Stomach smooth muscle (tissue), 2 donors: Measurements from ENCODE around the gene PEX5L.
"Not testable (repeated sequence)": the region's sequence is repeated elsewhere in the genome, so short reads cannot be mapped to it uniquely, and the experiment has no call there.

Experiments used
- H3K27ac ChIP-seq: one replicate; pipeline ENCODE4 v1.7.0; 2013; ENCODE audit warnings: mild to moderate bottlenecking, low read length, inconsistent platforms
- H3K27me3 ChIP-seq, 2 donors: one replicate each; pipeline ENCODE4 v1.7.0; 2013; ENCODE audit warnings: low read length in 2 of 2; ENCODE audit not compliant: insufficient read depth in 2 of 2, control insufficient read depth in 1 of 2
- H3K36me3 ChIP-seq, 2 donors: one replicate each; pipeline ENCODE4 v1.7.0; 2013; ENCODE audit warnings: low read length in 2 of 2; ENCODE audit not compliant: control insufficient read depth in 2 of 2, insufficient read depth in 2 of 2
- H3K4me1 ChIP-seq: one replicate; pipeline ENCODE4 v1.7.0; 2013; ENCODE audit warnings: low read length; ENCODE audit not compliant: control insufficient read depth, insufficient read depth
- H3K4me3 ChIP-seq, 2 donors: one replicate each; pipeline ENCODE4 v1.7.0; 2013; ENCODE audit warnings: low read length in 2 of 2
- H3K9ac ChIP-seq, 2 donors: one replicate each; pipeline ENCODE4 v1.7.0; 2013; ENCODE audit warnings: low read length in 2 of 2, mild to moderate bottlenecking in 1 of 2
- H3K9me3 ChIP-seq, 2 donors: one replicate each; pipeline ENCODE4 v1.7.0; 2013; ENCODE audit warnings: low read length in 2 of 2; ENCODE audit not compliant: control insufficient read depth in 2 of 2
- donor health status: healthy.
- donor health status: Pancreatic carcinoma.

The PEX5L gene

DNA sequence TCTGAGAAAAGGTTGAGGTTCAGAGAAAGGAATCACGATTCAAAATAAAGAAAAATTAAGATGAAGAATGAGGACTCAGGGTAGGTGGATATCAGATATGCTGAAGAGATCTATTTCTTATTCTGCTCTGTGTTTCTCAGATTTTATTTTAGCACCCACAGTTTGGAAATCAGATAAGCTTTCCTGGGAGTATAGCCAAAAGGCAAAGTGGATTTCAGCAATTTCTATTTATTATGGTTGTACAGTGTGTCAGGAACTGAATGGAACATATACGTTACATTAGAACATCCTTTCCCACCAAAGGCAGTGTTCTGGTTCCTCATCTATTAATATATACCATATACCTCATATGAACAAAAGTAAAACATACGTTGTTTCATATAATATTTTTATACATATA lies 18.9 kb downstream of the PEX5L start:
- no peak overlapping the region for H3K9ac ChIP-seq
- H3K27ac ChIP-seq: no peak overlapping the region
- H3K36me3 ChIP-seq: no peaks in the 10 kb centered on the region
- no peaks in the 10 kb centered on the region for H3K27me3 ChIP-seq
- H3K4me3 ChIP-seq: no peak overlapping the region
- no peaks in the 10 kb centered on the region for H3K9me3 ChIP-seq
- no peaks in the 10 kb centered on the region for H3K4me1 ChIP-seq

DNA sequence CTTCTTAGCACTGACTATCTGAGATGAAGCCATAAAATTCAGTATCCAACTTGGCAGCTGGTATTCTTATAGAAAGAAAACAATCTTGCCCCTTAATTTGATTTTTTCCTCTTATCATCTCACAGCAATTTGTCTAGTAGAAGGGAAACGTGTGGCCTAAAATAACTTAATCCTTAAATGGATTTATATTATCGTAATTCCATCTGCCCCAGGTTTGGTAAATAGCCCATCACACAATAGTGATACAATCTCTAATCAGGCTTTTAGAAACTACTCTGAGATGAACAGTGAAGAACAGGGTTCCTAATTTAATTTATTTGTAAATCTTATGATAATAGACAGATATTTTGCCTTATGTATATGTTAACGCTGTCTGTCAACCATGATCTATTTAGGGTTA lies 24.8 kb downstream of the PEX5L start:
- H3K9me3 ChIP-seq: peaks cover 0 to 11% of the 10 kb centered on the region in 2 donors
- no peaks in the 10 kb centered on the region for H3K27me3 ChIP-seq
- no peak overlapping the region for H3K4me3 ChIP-seq
- H3K9ac ChIP-seq: no peak overlapping the region
- no peaks in the 10 kb centered on the region for H3K4me1 ChIP-seq
- no peaks in the 10 kb centered on the region for H3K36me3 ChIP-seq
- H3K27ac ChIP-seq: no peak overlapping the region

DNA sequence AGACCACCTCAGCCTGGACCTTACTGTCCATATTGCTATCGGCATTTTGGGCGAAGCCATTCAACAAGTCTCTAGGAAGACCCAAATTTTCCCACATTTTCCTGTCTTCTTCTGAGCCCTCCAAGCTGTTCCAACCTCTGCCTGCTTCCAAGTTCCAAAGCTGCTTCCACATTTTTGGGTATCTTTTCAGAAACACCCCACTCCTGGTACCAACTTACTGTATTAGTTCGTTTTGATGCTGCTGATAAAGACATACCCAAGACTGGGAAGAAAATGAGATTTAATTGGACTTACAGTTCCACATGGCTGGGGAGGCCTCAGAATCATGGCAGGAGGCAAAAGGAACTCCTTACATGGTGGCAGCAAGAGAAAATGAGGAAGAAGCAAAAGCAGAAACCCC lies 28.4 kb downstream of the PEX5L start:
- not testable (repeated sequence) for H3K9ac ChIP-seq, H3K4me3 ChIP-seq, H3K27me3 ChIP-seq, H3K27ac ChIP-seq, H3K4me1 ChIP-seq, H3K36me3 ChIP-seq
- H3K9me3 ChIP-seq: peaks cover 0 to 11% of the 10 kb centered on the region in 2 donors

DNA sequence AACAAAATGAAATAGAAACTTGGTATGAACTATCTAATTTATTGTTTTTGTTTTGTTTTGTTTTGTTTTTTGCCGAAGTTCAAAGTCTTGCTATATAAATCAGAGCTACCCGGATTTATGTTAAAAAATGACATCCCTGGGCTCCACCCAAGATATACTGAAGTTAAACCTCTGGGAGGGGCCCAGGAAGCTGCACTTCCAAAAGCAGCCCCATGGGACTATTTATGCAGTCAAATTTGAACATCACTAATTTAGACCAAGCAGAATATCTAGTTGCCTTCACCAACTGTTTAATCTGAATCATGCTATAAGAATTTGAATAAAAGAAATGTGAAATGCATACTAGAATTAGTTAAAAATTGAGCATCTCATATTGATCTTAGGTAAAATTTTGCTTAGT lies 32.2 kb downstream of the PEX5L start:
- H3K4me3 ChIP-seq: no peak overlapping the region
- no peak overlapping the region for H3K9ac ChIP-seq
- H3K27ac ChIP-seq: no peak overlapping the region
- H3K36me3 ChIP-seq: no peaks in the 10 kb centered on the region
- H3K4me1 ChIP-seq: no peaks in the 10 kb centered on the region
- peaks cover 0 to 11% of the 10 kb centered on the region in 2 donors for H3K9me3 ChIP-seq
- no peaks in the 10 kb centered on the region for H3K27me3 ChIP-seq

DNA sequence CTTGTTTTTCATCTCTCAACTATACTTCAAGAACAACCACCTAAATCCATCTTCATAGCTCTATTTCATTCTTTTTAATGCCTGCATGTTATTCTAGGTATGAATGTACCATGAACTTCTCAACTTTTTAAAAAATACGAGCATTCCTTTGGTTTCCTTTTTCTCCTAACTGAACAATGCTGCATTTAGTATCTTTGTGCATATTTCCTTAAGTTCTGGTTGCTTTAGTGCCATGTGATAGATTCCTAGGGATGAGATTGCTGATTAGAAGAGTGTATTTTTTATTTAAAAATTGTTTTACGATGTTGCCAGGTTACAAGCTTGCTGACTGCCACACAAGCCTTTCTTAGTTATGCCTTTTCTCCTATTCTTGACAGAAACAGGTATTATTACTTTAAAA lies 34.7 kb downstream of the PEX5L start:
- Histone ChIP-seq H3K27ac (no peak overlapping the region), H3K36me3 (no peaks in the 10 kb centered on the region), H3K27me3 (no peaks in the 10 kb centered on the region), H3K9ac (no peak overlapping the region), H3K9me3 (no peaks in the 10 kb centered on the region), H3K4me3 (no peak overlapping the region), H3K4me1 (no peaks in the 10 kb centered on the region)

DNA sequence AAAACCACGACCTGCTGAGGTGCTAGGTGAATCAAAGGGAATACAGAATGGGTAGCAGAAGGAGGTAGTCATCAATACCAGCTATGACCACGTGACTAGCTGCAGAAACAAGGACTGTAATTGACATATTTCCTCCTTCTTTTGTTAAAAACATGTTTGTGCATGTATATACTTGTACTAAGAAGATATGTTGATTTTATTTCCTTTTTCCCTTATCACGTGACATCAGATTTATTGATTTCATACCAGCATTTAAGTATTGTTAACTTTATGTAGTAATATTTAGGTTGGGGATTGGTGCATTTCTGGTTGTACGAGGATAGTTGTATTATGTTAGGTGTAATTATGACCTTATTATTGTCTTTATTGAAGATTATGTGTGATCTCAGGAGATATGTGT lies 36.2 kb downstream of the PEX5L start:
- Histone ChIP-seq H3K9ac (no peak overlapping the region), H3K27me3 (no peaks in the 10 kb centered on the region), H3K9me3 (peaks cover 0 to 4% of the 10 kb centered on the region in 2 donors), H3K4me1 (no peaks in the 10 kb centered on the region), H3K4me3 (no peak overlapping the region), H3K27ac (no peak overlapping the region), H3K36me3 (no peaks in the 10 kb centered on the region)

DNA sequence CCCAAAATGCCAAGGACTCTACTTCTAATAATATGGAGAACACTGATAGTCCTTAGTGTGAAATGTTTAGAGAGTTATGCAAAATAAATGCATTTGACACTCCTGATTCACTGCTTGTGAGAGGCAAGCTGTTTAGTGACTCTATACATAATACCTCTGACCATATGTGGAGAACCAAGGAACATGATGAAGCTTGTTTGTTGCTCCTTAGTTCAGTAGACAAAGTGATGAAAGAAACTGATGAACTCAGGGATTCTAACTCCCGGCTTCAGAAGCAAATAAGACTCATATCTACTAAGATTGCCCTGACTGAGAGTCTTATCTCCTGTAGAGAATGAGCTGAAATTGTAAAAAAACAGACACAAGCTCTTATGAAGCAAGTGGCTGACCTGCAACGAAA lies 41.3 kb downstream of the PEX5L start:
- Histone ChIP-seq H3K9me3 (peaks cover 0 to 4% of the 10 kb centered on the region in 2 donors), H3K27ac (no peak overlapping the region), H3K4me3 (no peak overlapping the region)

DNA sequence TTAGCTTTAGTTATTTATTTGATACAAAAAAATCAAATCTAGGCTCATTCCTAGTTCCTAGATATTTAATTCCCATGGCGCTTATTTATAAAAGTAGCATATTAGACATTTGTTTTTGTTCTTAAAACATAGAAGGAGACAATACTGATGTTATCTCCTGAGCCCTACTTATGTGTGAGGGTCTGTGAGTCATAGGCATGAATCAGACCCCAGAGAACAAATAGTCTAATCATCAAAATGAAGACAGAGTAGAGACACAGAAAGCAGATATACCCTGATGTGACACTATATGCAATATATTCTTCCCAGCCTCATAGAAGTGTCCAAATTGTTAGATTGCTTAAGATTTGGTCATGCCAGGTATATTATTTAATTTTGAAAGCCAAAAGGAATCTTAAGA lies 44.9 kb downstream of the PEX5L start:
- no peak overlapping the region for H3K27ac ChIP-seq
- H3K27me3 ChIP-seq: no peaks in the 10 kb centered on the region
- H3K36me3 ChIP-seq: no peaks in the 10 kb centered on the region
- peaks cover 0 to 4% of the 10 kb centered on the region in 2 donors for H3K9me3 ChIP-seq
- no peaks in the 10 kb centered on the region for H3K4me1 ChIP-seq
- H3K9ac ChIP-seq: no peak overlapping the region
- H3K4me3 ChIP-seq: no peak overlapping the region

More for the DNA sequence above, 41.3 kb downstream of the PEX5L start:
- H3K9ac ChIP-seq: no peak overlapping the region
- no peaks in the 10 kb centered on the region for H3K27me3 ChIP-seq
- H3K4me1 ChIP-seq: no peaks in the 10 kb centered on the region
- no peaks in the 10 kb centered on the region for H3K36me3 ChIP-seq

DNA sequence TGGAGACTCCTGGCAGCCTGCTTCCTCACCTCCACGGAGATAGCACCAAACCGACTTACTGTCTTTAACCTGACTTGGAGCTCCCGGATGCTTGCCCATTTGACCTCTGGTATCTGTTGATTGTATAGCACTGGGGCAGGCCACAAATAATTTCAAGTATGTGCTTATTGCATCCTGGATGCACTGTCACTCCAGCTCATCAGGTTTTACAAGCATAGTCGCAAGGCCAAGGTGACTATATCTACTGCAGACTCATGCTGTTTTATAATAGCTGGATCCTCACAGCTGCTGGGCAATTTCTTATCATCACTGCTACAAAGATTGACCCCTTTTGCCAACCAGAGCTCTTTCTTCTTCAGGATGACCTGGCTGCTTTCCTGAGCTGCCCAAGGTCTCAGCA lies 45.6 kb downstream of the PEX5L start:
- Histone ChIP-seq H3K4me3 (no peak overlapping the region), H3K27ac (no peak overlapping the region), H3K4me1 (no peaks in the 10 kb centered on the region), H3K9ac (no peak overlapping the region), H3K27me3 (no peaks in the 10 kb centered on the region), H3K9me3 (no peaks in the 10 kb centered on the region), H3K36me3 (no peaks in the 10 kb centered on the region)

DNA sequence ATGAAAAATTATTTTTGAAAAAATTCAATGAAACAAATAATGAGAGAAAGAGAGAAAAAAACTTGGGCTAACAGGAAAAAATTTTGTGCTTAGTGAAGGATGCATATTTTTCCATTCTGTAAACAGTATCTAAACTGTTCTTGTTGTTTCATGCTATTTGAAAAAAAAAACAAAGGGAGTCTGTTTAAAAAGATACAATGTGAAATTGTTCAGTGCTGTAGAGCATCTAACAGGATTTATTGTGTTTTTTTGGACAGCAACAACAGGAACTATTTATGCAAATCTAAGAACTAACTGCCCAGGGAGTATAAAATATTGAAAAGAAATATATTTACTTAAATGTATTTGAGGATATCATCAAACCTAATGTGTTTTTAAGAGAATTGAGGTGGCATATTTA lies 55.1 kb downstream of the PEX5L start:
- Histone ChIP-seq H3K36me3 (no peaks in the 10 kb centered on the region), H3K9me3 (no peaks in the 10 kb centered on the region), H3K27me3 (no peaks in the 10 kb centered on the region), H3K9ac (no peak overlapping the region), H3K4me3 (no peak overlapping the region), H3K4me1 (no peaks in the 10 kb centered on the region), H3K27ac (no peak overlapping the region)

DNA sequence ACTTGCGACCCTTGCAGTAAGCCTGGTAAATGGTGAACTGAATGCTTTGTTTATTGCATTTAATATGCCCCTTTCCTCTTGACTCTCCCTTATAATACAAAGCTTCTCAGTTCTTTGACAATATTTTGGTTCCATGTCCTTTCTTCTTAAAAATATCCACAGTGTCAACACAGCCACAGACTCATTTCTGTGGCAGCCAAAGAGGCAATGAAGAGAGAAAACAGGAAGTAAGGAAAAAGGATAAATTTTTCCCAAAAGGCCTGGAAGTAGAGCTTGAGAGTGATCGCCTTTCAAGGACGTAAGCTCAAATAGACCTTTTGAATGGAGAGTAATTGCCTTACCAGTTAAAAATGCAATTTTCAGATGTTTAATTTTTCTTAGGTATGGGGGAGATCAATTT lies 59.4 kb downstream of the PEX5L start:
- Histone ChIP-seq H3K36me3 (no peaks in the 10 kb centered on the region), H3K4me1 (no peaks in the 10 kb centered on the region), H3K4me3 (no peak overlapping the region), H3K27ac (no peak overlapping the region), H3K9me3 (no peaks in the 10 kb centered on the region), H3K27me3 (peaks cover 0 to 4% of the 10 kb centered on the region in 2 donors), H3K9ac (no peak overlapping the region)
